Measurements from ENCODE around the gene GMDS.

The GMDS gene

DNA sequence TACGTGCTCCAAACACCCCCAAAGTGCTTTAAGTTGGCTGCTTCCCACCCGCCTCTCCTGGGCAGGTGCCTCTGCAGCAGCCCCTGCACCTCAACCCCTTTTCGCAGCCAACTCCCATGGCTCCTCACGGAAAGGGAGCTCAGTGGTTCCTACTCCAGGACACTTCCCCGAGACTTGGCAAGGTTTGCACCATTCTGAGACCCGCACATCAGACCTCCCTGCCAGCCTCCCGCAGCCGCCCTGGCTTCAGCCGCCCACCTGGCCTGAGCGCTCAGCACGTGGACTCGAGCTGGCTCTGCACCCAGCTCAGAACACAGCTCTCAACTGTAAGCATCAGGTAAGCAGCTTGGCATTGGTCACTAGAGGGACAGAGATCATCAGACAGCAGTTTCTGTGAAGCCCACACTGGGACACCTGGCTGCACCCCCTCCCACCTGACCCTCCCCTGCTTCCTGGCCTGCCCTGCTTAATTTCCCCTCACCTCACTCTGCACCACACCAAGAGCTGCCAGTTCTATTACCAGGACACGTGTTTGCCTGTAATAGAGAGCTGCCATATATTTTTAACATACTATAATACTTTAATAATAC lies 28.5 kb downstream of the GMDS start:
- no peak overlapping the region for H3K4me3 ChIP-seq (ENCODE audit: control insufficient read depth, low read depth, low read length)
- DNase-seq (ENCODE audit: low read depth) = no peak
- TF ChIP-seq, protein P1, sequence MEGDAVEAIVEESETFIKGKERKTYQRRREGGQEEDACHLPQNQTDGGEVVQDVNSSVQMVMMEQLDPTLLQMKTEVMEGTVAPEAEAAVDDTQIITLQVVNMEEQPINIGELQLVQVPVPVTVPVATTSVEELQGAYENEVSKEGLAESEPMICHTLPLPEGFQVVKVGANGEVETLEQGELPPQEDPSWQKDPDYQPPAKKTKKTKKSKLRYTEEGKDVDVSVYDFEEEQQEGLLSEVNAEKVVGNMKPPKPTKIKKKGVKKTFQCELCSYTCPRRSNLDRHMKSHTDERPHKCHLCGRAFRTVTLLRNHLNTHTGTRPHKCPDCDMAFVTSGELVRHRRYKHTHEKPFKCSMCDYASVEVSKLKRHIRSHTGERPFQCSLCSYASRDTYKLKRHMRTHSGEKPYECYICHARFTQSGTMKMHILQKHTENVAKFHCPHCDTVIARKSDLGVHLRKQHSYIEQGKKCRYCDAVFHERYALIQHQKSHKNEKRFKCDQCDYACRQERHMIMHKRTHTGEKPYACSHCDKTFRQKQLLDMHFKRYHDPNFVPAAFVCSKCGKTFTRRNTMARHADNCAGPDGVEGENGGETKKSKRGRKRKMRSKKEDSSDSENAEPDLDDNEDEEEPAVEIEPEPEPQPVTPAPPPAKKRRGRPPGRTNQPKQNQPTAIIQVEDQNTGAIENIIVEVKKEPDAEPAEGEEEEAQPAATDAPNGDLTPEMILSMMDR (IDR thresholded peaks at IDR 0.05; ENCODE audit: control insufficient read depth, insufficient read depth, low read depth, low read length, missing control alignments) = no peak

DNA sequence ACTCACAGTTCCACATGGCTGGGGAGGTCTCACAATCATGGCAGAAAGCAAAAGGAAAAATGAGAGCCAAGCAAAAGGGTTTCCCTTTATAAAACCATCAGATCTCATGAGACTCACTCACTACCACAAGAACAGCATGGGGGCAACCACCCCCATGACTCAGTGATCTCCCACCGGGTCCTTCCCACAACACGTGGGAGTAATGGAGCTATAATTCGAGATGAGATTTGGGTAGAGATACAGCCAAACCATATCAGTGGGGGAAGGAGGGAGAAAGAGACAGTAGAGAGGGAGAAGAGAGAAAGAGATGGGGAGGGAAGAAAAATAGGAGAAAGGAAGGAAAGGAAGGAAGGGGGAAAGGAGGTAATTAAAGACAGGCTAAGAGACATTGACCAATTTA lies 30.1 kb downstream of the GMDS start:
- TF ChIP-seq, protein P1 (IDR thresholded peaks at IDR 0.05; ENCODE audit: control insufficient read depth, insufficient read depth, low read depth, low read length, missing control alignments) = no peak
- H3K4me3 ChIP-seq (ENCODE audit: control insufficient read depth, low read depth, low read length) = no peak overlapping the region
- DNase-seq (ENCODE audit: low read depth) = no peak

DNA sequence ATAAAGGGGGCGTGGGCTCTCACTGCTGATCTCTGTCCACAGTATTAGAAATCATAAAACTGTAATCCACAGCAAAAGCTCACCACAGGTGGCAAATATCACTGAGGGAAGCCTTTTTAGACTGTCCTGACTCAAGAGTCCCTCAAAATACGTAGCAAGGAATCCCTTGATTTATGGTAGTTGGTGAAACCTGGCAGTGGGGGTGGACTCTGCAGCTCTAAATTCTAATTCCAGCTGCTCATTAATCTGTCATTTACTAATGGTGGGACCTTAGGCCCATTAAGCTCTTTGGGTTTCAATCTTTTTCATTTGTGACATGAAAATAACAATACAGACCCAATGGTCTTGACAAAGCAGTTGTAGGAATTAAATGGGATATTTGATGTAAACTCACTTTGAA lies 32.3 kb downstream of the GMDS start:
- no peak for DNase-seq (ENCODE audit: low read depth)
- TF ChIP-seq, protein P1 (IDR thresholded peaks at IDR 0.05; ENCODE audit: control insufficient read depth, insufficient read depth, low read depth, low read length, missing control alignments) = no peak
- no peak overlapping the region for H3K4me3 ChIP-seq (ENCODE audit: control insufficient read depth, low read depth, low read length)

DNA sequence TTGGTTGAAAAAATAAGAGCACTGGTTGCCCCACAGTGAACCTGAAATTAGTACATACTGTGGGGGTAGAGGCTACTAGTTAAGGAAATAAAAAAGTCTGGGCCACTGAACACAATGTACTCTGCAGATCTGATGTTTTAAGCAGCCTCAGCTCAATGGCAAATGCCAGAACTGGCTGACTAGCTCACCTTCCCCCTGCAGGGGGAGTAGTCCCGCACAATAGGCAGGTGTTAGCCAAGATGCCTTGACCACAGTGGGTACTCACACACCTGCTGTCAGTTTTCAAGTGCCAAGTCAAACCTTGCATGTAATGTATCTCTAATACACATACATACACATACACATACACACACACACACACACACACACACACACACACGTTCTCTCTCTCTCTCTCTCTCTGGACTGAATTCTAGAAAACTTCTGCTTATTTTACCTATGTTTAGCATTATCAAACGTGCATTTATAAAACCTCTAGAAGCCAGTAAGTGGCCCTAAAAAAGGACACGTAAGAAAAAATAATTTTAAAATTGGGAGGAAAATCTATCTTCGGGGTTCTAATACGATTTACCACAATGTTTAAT lies 36.1 kb downstream of the GMDS start:
- no peak overlapping the region for H3K4me3 ChIP-seq (ENCODE audit: control insufficient read depth, low read depth, low read length)
- DNase-seq (ENCODE audit: low read depth) = no peak
- TF ChIP-seq, protein P1 (IDR thresholded peaks at IDR 0.05; ENCODE audit: control insufficient read depth, insufficient read depth, low read depth, low read length, missing control alignments) = peak; percentile 61

DNA sequence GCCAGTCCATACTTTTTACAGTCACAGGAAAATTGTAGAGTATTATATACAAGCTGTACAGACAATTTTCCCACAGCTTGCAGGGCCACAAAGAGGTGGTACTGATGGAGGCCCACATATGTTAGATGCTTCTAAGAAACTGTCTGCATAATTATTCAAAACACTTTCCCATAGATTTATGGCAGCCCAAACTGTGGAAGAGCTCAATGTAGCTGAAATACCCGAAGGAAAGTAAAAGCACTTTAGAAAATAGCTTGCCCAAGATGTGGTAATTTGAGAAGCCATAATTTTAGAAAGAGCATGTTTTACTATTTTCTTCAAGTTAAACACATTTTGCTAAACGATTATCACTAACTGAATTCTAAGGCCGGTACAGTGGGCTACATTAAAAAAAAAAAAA lies 36.9 kb downstream of the GMDS start:
- H3K4me3 ChIP-seq (ENCODE audit: control insufficient read depth, low read depth, low read length) = no peak overlapping the region
- DNase-seq (ENCODE audit: low read depth) = no peak
- TF ChIP-seq, protein P1 (IDR thresholded peaks at IDR 0.05; ENCODE audit: control insufficient read depth, insufficient read depth, low read depth, low read length, missing control alignments) = no peak

DNA sequence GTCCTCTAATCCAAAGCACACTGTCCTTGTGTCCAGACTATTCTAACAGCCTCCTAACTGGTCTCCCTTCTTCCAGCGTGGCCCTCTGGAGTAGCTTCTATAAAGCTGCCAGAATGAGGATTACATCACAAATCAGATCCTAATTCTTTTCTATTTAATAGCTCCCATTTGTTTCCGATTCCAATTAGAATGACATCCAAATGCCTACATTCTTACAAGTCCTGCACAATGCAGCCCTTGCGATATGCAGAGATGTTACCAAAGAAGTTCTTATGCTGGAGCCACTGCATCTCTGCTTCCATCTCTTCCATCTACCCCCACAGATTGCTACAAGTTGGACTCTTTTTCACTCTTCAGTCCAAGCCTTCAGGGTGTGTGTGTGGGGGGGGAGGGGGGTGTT lies 40.0 kb downstream of the GMDS start:
- no peak overlapping the region for H3K4me3 ChIP-seq (ENCODE audit: control insufficient read depth, low read depth, low read length)
- TF ChIP-seq, protein P1 (IDR thresholded peaks at IDR 0.05; ENCODE audit: control insufficient read depth, insufficient read depth, low read depth, low read length, missing control alignments) = no peak
- no peak for DNase-seq (ENCODE audit: low read depth)

All from AG09309 (cell line).